ENCODE data around the gene PPP2CA.

DNA sequence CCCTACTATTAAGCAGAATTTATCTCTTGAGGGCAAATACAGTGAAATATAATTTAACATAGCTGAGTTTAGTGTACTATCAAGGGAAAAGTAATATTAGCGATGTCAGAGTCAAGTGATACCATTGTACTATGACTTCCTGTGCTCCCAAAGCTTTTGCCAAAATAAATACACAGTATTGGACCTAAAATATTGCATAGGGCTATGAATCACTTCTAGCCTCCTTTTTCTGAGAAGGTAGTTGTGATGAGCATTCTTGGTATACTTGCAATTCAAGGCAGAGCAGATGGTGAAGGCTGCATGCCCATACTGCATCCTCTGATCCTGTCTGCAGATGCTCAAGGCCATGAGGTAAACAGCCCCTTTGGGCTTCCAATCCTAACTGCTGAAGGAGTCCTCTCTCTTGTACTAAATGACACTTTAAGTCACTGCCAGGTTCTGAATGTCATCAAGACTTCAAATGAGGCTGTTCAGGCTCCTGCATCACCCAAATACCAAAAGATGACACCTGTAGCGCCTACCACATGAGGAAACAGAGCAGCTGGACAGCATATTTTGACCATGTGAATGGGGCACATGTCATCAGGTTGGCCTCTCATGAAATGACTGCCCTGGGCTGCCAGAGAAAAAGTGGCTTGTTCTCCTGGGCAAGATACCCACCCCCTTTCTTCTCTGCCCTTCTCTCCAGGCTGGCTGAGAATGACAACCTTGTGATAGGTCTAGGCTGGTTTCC, 29.7 kb upstream of the PPP2CA start:
- TF ChIP-seq, protein P1, sequence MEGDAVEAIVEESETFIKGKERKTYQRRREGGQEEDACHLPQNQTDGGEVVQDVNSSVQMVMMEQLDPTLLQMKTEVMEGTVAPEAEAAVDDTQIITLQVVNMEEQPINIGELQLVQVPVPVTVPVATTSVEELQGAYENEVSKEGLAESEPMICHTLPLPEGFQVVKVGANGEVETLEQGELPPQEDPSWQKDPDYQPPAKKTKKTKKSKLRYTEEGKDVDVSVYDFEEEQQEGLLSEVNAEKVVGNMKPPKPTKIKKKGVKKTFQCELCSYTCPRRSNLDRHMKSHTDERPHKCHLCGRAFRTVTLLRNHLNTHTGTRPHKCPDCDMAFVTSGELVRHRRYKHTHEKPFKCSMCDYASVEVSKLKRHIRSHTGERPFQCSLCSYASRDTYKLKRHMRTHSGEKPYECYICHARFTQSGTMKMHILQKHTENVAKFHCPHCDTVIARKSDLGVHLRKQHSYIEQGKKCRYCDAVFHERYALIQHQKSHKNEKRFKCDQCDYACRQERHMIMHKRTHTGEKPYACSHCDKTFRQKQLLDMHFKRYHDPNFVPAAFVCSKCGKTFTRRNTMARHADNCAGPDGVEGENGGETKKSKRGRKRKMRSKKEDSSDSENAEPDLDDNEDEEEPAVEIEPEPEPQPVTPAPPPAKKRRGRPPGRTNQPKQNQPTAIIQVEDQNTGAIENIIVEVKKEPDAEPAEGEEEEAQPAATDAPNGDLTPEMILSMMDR (conservative IDR thresholded peaks at IDR 0.05; ENCODE audit: low read length): no peak
- no peak for TF ChIP-seq EZH2phosphoT487 (IDR thresholded peaks at IDR 0.05; ENCODE audit: borderline replicate concordance)
